IPS DF 19.7 (cell line): ENCODE measurements around the gene NFKBIB.
"Not testable (repeated sequence)": the region's sequence is repeated elsewhere in the genome, so short reads cannot be mapped to it uniquely, and the experiment has no call there.

Experiments used
- DNase-seq: peaks from one replicate; pipeline ENCODE4 v3.0.0-alpha.2; 2013; ENCODE audit warnings: low read depth, low spot score

The NFKBIB gene

GRCh38 chr19:38875656-38876395 is 23.9 kb upstream of the NFKBIB start:
- no peak for DNase-seq

- no peak for DNase-seq
Measured at GRCh38 chr19:38877781-38878574, 21.8 kb upstream of the NFKBIB start, which contains the start of gene RINL. Gene RINL, minus strand, starts transcription at chr19:38878275. Its CDS starts 1,533 bp downstream, at chr19:38876742.

- DNase-seq = no peak
Measured at GRCh38 chr19:38878575-38879399, 21.0 kb upstream of the NFKBIB start.

- no peak for DNase-seq
Measured at GRCh38 chr19:38879400-38879751, 20.4 kb upstream of the NFKBIB start.

- DNase-seq = no peak
Measured at GRCh38 chr19:38880076-38880881, 19.5 kb upstream of the NFKBIB start.

- DNase-seq = no peak
Measured at GRCh38 chr19:38880882-38881609, 18.7 kb upstream of the NFKBIB start.

- no peak for DNase-seq
Measured at GRCh38 chr19:38883286-38883685, 16.5 kb upstream of the NFKBIB start.

- not testable (repeated sequence) for DNase-seq
Measured at GRCh38 chr19:38884691-38885090, 15.1 kb upstream of the NFKBIB start.

- no peak for DNase-seq
Measured at GRCh38 chr19:38888876-38889275, 10.9 kb upstream of the NFKBIB start.

GRCh38 chr19:38889803-38890202 is 10.0 kb upstream of the NFKBIB start:
- no peak for DNase-seq

- no peak for DNase-seq
Measured at GRCh38 chr19:38890686-38891085, 9.1 kb upstream of the NFKBIB start.

- DNase-seq = no peak
Measured at GRCh38 chr19:38891771-38892170, 8.0 kb upstream of the NFKBIB start.

- no peak for DNase-seq
Measured at GRCh38 chr19:38892841-38893240, 6.9 kb upstream of the NFKBIB start.

- no peak for DNase-seq
Measured at GRCh38 chr19:38893341-38893771, 6.4 kb upstream of the NFKBIB start.

- DNase-seq = no peak
Measured at GRCh38 chr19:38894968-38895367, 4.8 kb upstream of the NFKBIB start.

GRCh38 chr19:38898788-38899446 is 852 bp upstream of the NFKBIB start:
- no peak for DNase-seq

- no peak for DNase-seq
Measured at GRCh38 chr19:38900202-38900629, 447 bp downstream of the NFKBIB start.

GRCh38 chr19:38900743-38901190 is 998 bp downstream of the NFKBIB start:
- no peak for DNase-seq

GRCh38 chr19:38901683-38902082 is 1.9 kb downstream of the NFKBIB start:
- DNase-seq = no peak
